CD1c-positive myeloid dendritic cell (primary cell): Measurements from ENCODE around the gene PRRC2B.
A peak's percentile ranks its signal among the peaks of the same experiment; 100 is the strongest.
"Not testable (repeated sequence)": the region's sequence is repeated elsewhere in the genome, so short reads cannot be mapped to it uniquely, and the experiment has no call there.

Experiments used
- DNase-seq: peaks from one replicate; pipeline ENCODE4 v3.0.0-alpha.2; 2016; ENCODE audit errors: extremely low spot score

The PRRC2B gene

GRCh38 chr9:131470581-131470991 lies 76.7 kb downstream of the PRRC2B start:
- no peak for DNase-seq

DNA sequence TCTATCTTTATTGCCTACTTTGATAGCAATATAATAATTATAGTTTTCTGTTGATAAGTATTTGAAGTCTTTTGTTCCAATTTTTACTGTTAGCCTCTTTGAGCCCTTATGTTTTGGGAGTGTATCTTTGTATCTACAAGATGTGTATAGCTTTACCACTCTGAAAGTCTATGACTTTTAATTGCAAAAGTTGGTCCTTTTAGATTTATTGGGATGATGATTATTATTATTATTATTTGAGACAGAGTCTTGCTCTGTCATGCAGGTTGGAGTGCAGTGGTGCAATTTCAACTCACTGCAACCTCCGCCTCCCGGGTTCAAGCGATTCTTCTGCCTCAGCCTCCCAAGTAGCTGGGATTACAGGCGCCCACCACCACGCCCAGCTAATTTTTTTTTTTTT lies 78.2 kb downstream of the PRRC2B start:
- DNase-seq, result not testable (repeated sequence)

DNA sequence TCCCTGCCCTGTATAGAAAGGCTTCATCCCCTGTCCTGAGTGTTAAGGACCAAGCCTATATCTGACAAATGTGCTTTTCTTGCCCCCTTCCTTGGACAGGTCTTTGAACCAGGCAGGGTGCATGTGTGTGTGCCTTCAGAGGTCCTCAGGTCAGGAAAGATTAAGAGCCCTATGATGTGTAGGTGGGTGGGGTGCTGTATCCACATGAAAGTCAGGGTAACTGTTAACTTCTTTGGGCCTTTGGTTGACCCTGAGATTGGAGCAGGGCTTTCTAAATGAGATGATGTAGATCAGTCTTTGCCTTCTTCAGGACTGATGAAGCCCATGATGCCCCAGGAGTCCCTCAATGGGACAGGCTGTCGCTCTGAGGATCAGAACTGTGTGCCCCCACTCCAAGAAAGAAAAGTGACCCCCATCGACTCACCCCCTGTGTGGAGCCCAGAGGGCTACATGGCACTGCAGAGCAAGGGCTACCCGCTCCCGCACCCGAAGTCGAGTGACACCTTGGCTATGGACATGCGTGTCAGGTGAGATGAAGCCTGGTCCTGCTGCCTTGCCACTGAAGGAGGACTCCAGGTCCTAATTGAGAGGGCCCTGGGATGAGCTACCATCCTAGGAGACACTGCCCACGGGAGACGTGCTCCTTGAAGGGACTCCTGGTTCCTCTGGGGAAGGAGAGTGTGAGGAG lies 79.5 kb downstream of the PRRC2B start:
- no peak for DNase-seq

DNA sequence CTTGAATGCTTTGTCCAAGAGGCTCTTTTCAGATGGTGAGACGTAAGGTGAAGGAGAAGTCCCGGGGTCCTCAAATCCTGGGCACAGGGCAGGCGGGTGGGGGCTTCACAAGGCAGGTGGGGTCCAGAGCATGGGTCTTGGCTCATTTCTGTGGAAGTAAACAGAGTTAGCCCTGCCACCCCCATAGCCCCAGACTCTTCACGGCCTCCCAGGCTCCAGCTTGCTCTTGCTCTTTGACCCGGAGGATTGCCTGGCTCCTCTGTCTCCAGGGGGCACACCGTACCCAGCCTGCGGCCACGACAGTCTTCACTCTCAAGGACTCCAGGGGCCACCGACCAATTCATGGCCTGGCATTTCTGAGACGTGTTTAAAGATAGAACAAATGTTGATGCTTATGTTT lies 80.0 kb downstream of the PRRC2B start:
- DNase-seq, result no peak

GRCh38 chr9:131474711-131475110 lies 80.8 kb downstream of the PRRC2B start:
- DNase-seq, result no peak

GRCh38 chr9:131475111-131475955 lies 81.4 kb downstream of the PRRC2B start:
- DNase-seq, result no peak

DNA sequence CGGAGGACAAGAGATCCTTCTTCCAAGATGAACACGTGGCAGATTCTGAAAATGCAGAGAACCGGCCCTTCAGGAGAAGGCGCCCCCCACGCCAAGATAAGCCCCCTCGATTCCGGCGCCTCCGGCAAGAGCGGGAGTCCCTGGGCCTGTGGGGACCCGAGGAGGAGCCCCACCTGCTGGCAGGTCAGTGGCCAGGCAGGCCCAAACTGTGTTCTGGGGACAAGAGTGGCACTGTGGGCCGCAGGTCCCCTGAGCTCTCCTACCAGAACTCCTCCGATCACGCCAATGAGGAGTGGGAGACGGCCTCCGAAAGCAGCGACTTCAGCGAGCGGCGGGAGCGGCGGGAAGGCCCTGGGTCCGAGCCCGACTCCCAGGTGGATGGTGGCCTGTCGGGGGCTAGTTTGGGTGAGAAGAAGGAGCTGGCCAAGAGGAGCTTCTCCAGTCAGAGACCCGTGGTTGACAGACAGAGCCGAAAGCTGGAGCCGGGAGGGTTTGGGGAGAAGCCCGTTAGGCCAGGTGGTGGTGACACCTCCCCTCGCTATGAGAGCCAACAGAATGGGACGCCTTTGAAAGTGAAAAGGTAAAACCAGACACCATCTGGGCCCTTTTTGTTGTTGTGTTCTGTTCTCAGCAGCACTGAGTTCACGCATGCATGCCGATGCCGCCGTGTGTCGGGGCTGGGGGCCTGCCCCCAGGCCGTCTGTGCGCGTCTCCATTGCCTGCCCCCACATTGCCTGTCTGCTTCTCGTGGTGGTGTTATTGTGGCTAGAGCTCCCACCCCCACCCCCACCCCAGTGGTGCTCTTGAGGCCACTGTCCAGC lies 82.3 kb downstream of the PRRC2B start:
- no peak for DNase-seq

GRCh38 chr9:131476777-131477345 lies 83.0 kb downstream of the PRRC2B start:
- DNase-seq, result no peak

DNA sequence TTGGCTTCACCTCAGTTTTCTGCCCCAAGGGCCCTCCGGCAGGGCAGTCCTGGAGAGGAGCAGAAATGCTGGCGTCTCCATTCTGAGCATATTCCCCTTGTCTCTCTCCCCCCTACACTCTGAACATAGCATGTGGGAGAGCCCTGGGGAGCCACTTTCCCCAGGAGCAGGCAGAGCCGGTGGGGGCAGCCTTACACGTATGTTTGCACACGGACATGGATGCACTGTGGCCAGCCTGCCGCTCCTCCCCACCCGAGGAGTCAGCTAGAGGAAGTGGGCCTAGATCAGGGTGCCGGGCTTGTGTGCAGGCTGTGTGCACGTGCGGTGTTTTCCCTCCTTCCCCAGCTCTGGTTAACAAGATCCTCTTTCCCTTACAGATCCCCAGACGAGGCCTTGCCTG lies 83.5 kb downstream of the PRRC2B start:
- no peak for DNase-seq

DNA sequence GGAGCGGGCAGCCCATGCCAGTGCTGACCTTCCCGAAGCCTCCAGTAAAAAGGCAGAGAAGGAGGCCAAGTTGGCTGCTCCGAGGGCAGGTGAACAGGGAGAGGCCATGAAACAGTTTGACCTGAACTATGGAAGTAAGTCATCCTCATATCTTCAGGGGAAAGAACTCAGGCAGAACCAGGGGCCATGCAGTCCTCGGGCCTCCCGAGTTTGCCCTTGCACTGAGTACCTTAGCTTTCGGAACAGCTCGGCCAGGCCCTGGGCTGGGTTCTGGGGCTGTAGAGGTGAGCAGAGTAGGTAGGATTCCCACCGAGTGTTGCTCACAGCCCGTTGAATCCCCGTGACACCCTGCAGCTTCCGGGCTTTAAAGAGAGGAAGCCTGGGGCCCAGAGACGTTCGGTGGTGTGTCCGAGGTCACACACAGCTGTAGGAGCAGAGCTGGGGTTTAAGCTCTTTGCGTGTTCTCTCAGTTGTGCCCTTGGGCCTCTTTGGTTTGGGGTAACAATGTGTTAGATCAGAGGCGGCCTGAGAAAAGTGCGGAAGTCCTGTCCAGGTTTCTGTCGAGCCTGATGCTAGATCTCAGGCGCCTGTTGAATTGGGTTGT lies 84.0 kb downstream of the PRRC2B start:
- no peak for DNase-seq

DNA sequence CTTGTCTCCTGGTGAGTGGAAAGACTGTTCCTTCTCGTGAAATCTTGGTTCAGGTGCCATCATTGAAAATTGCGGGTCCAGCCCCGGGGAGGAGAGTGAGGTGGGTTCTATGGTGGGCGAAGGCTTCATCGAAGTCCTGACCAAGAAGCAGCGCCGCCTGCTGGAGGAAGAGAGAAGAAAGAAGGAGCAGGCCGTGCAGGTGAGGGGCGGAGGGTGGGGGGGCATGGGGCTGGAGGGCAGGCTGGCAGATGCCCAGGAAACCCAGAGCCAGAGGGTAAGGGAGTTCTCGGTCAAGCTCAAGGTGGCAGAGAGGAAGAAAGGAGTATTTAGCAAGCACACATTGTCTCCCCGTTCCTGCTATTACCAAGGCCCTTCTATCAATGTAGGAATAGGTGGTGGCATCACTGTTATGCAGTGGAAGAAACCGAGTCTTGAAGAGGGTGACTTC lies 84.6 kb downstream of the PRRC2B start:
- DNase-seq, result peak; percentile 39

GRCh38 chr9:131478911-131479310 lies 85.0 kb downstream of the PRRC2B start:
- no peak for DNase-seq

- DNase-seq, result no peak
Measured at GRCh38 chr9:131480258-131480657, 86.4 kb downstream of the PRRC2B start.

GRCh38 chr9:131481441-131482342 lies 87.8 kb downstream of the PRRC2B start:
- no peak for DNase-seq

GRCh38 chr9:131482343-131483006 lies 88.6 kb downstream of the PRRC2B start:
- DNase-seq, result no peak

GRCh38 chr9:131483319-131484050 lies 89.6 kb downstream of the PRRC2B start:
- DNase-seq, result no peak

DNA sequence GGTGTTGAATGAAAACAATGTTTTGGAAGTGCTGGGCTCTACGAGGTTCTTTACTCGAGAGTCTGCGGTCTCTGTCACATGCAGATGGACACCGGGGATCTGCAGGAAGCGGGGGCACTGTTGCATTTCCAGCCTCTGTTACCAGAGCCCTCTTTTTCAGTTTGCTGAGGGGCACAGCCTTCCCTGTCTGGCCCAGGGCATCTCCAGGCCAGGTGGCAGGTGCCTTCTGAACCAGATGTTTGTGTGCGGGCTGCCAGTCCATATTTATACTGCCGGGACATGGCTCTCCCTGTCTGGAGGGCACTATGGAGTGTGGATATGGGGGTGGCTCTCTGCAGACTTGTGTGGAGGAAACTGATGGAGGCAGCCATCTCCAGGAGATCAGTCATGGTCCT lies 90.2 kb downstream of the PRRC2B start:
- DNase-seq, result no peak

GRCh38 chr9:131484560-131485185 lies 90.8 kb downstream of the PRRC2B start:
- no peak for DNase-seq

DNA sequence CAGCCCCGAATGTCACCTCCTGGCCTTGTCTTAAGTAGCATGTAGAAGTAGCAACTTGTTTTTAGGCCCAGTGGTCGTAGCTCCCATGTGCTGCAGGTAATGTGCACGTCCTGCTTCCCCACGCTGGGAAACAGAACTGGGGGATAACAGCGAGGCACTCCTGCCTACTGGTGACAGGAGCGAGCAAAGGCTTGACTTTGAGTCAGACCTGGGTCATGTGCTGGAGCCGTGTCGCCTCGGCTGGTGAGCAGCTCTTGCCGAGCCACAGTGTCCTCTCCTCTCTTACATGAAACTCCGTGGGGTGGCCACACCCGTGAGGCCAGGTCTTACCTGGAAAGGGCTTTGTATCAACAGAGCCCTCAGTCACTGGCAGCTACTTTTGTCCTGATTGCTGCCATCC lies 91.3 kb downstream of the PRRC2B start:
- no peak for DNase-seq
